ENCODE data around the gene MAMDC2.
A peak's percentile ranks its signal among the peaks of the same experiment; 100 is the strongest.
"Not testable (repeated sequence)": the region's sequence is repeated elsewhere in the genome, so short reads cannot be mapped to it uniquely, and the experiment has no call there.

Gene MAMDC2

DNA sequence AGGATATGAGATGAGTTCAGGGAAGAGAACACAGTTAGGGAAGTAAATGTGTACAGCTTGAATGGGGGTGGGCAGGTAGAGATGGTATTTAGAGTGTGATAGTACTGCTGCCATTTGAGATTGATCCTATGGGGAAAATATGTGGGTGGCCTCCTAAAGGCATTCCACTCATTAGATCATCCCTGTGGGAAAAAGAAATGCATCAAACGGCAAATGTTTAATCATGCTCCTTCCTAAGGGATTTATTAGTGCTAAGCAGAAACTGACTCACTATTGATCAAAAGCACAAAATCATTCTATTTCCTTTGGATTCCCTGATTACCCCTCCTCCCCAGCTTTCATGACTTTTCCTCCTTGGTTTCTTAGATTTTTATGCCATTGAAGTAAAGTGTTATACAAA is 178.7 kb downstream of the MAMDC2 start:
- no peaks in the 10 kb centered on the region for H3K36me3 ChIP-seq (ENCODE audit: insufficient read depth, low read length)
- H3K9ac ChIP-seq (ENCODE audit: low read depth, low read length) = no peak overlapping the region
- no peaks in the 10 kb centered on the region for H3K9me3 ChIP-seq (ENCODE audit: control insufficient read depth, insufficient read depth, low read length)
- H3K4me1 ChIP-seq (ENCODE audit: insufficient read depth, low read length) = no peaks in the 10 kb centered on the region

DNA sequence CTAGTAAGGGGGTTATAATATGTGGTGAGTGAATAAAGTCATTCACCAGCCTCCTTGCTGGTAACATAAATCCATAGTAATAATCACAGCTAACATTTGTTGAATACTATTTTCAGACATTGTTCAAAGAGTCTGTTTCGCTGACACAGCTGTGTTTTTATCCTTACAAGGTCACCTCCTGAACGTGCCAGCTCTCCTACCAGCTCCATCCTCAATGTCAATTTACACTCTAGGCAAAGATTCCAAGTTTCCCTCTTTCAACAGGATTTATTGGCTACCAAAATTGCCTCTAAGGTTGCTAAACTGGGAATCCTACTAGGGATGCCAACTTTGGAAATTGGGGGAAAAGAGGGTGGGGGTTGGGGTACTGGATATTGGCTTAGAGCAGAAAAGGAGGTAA is 184.5 kb downstream of the MAMDC2 start:
- Histone ChIP-seq H3K9me3 (ENCODE audit: control insufficient read depth, insufficient read depth, low read length) (no peaks in the 10 kb centered on the region), H3K4me1 (ENCODE audit: insufficient read depth, low read length) (no peaks in the 10 kb centered on the region), H3K36me3 (ENCODE audit: insufficient read depth, low read length) (no peaks in the 10 kb centered on the region), H3K9ac (ENCODE audit: low read depth, low read length) (no peak overlapping the region)

DNA sequence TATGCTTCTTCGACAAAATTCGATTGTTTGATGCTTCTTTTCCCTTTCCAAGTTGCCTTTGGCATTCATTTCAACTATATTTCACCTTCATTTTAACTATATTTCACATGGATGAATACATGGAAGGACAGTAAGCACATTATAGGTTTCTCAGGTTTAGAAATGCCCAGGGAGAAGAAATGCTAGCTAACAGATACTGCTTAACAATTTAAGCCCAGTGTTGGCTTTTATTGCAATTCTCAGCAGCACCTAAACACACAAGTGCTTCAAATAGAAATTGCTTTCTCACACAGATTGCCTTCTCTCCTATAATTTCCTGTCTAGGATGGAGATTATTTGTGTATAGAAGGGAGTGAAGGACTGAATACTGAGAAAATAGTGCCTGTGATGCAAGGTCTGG is 185.0 kb downstream of the MAMDC2 start:
- Histone ChIP-seq H3K9ac (ENCODE audit: low read depth, low read length) (no peak overlapping the region), H3K36me3 (ENCODE audit: insufficient read depth, low read length) (no peaks in the 10 kb centered on the region), H3K4me1 (ENCODE audit: insufficient read depth, low read length) (no peaks in the 10 kb centered on the region), H3K9me3 (ENCODE audit: control insufficient read depth, insufficient read depth, low read length) (no peaks in the 10 kb centered on the region)

DNA sequence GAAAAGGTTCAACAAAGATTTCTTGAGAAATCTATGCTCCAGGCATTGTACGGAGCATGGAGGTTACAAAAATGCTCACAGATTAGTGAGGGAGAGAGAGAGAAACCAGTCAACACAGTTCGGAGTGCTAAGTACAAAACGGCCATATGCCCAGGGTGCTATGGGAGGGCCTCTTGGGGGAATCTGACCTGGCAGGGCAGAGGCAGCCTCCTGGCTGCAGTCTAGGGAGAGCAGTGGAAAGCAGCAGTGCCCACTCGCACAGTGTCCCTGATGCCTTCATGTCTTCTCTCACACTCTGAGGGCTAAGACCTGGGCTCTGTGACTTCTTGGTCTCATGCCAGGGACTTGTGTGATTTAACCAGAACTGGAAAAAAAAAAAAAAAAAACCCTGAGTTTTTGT is 185.4 kb downstream of the MAMDC2 start:
- H3K9ac ChIP-seq (ENCODE audit: low read depth, low read length) = no peak overlapping the region
- H3K36me3 ChIP-seq (ENCODE audit: insufficient read depth, low read length) = no peaks in the 10 kb centered on the region
- H3K4me1 ChIP-seq (ENCODE audit: insufficient read depth, low read length) = no peaks in the 10 kb centered on the region
- no peaks in the 10 kb centered on the region for H3K9me3 ChIP-seq (ENCODE audit: control insufficient read depth, insufficient read depth, low read length)

DNA sequence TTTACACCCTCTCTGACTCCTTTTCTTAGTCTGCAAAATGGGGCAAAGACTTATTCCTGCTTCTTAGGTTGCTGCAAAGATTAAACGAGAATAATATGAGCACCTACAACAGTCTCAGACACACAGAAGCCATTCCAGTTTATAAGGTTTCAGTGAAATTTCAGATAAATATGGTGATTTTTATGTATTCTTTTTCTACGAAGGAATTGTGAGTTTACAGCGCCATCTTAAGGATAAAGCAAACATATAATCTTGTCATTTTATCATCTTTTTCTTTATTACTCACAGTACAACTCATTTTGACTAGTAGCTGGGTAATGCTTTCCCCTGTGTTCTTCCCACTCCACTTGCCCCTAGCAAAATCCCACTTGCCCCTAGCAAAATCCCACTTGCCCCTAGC is 185.9 kb downstream of the MAMDC2 start:
- H3K9me3 ChIP-seq (ENCODE audit: control insufficient read depth, insufficient read depth, low read length) = no peaks in the 10 kb centered on the region
- no peak overlapping the region for H3K9ac ChIP-seq (ENCODE audit: low read depth, low read length)
- H3K36me3 ChIP-seq (ENCODE audit: insufficient read depth, low read length) = no peaks in the 10 kb centered on the region
- no peaks in the 10 kb centered on the region for H3K4me1 ChIP-seq (ENCODE audit: insufficient read depth, low read length)

DNA sequence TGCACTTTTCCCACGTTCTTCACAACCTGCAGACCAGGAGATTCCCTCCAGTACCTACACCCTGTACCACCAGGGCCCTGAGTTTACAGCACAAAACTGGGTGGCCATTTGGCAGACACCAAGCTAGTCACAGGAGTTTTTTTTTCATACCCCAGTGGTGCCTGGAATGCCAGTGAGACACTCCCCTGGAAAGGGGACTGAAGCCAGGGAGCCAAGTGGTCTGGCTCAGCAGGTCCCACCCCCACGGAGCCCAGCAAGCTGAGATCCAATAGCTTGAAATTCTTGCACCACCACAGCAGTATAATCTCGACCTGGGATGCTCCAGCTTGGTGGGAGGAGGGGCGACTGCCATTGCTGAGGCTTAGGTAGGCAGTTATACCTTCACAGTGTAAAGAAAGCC is 188.8 kb downstream of the MAMDC2 start:
- no peak overlapping the region for H3K9ac ChIP-seq (ENCODE audit: low read depth, low read length)
- H3K4me1 ChIP-seq (ENCODE audit: insufficient read depth, low read length) = no peaks in the 10 kb centered on the region

DNA sequence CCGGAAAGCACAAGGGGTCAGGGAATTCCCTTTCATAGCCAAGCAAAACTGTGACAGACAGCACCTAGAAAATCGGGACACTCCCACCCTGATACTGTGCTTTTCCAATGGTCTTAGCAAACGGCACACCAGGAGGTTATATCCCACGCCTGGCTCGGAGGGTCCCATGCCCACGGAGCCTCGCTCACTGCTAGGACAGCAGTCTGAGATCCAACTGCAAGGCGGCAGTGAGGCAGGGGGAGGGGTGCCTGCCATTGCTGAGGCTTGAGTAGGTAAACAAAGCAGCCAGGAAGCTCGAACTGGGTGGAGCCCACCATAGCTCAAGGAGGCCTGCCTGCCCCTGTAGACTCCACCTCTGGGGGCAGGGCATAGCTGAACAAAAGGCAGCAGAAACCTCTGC is 190.6 kb downstream of the MAMDC2 start:
- not testable (repeated sequence) for H3K9ac ChIP-seq (ENCODE audit: low read depth, low read length); H3K9me3 ChIP-seq (ENCODE audit: control insufficient read depth, insufficient read depth, low read length); H3K36me3 ChIP-seq (ENCODE audit: insufficient read depth, low read length); H3K4me1 ChIP-seq (ENCODE audit: insufficient read depth, low read length)

More for the DNA sequence above, 188.8 kb downstream of the MAMDC2 start:
- Histone ChIP-seq H3K36me3 (ENCODE audit: insufficient read depth, low read length) (no peaks in the 10 kb centered on the region), H3K9me3 (ENCODE audit: control insufficient read depth, insufficient read depth, low read length) (no peaks in the 10 kb centered on the region)

DNA sequence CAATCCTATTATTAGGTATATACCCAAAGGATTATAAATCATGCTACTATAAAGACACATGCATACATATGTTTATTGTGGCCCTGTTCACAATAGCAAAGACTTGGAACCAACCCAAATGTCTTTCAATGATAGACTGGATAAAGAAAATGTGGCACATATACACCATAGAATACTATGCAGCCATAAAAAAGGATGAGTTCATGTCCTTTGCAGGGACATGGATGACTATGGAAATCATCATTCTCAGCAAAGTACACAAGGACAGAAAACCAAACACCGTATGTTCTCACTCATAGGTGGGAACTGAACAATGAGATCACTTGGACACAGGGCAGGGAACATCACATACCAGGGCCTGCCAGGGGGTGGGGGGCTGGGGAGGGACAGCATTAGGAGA is 202.3 kb downstream of the MAMDC2 start:
- H3K9ac ChIP-seq (ENCODE audit: low read depth, low read length); H3K4me1 ChIP-seq (ENCODE audit: insufficient read depth, low read length); H3K36me3 ChIP-seq (ENCODE audit: insufficient read depth, low read length); H3K9me3 ChIP-seq (ENCODE audit: control insufficient read depth, insufficient read depth, low read length): not testable (repeated sequence)

DNA sequence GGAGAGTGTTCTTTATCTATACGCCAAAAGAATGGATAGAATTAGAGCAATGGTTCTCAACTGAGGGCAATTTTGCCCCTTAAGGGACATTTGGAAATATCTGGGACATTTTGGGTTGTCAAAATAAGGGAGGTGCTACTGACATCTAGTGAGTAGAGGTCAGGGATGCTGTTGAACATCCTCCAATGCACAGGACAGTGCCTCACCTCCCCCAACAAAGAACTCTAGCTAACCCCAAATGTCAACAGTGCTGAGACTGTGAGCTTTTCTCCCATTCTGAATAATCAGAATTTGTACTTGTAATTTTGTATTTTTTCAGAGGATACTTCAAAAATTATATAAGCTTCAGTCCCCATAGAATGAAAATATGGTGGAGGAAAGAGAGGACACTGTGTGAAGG is 206.6 kb downstream of the MAMDC2 start:
- H3K36me3 ChIP-seq (ENCODE audit: insufficient read depth, low read length) = no peaks in the 10 kb centered on the region
- H3K4me1 ChIP-seq (ENCODE audit: insufficient read depth, low read length) = no peaks in the 10 kb centered on the region
- no peaks in the 10 kb centered on the region for H3K9me3 ChIP-seq (ENCODE audit: control insufficient read depth, insufficient read depth, low read length)
- H3K9ac ChIP-seq (ENCODE audit: low read depth, low read length) = no peak overlapping the region

DNA sequence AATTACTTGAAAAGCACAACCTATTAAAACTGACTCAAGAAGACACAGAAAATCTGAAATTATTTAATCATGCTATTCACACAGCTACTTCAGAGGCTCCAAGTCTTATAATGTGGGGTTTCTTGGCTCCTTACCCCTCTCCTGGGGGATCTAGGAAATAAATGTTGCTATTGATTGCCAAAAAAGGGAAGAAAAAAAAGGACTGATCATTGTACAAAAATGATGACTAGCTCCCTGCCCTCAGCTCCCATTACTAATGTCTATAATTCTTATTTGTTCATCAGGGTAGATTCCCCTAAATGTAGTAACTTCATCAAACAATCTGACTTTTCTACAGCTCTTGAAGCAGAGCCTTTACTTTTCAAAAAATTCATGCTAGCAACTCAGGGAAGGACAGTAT is 211.8 kb downstream of the MAMDC2 start:
- no peaks in the 10 kb centered on the region for H3K9me3 ChIP-seq (ENCODE audit: control insufficient read depth, insufficient read depth, low read length)
- no peaks in the 10 kb centered on the region for H3K36me3 ChIP-seq (ENCODE audit: insufficient read depth, low read length)
- H3K9ac ChIP-seq (ENCODE audit: low read depth, low read length) = no peak overlapping the region
- H3K4me1 ChIP-seq (ENCODE audit: insufficient read depth, low read length) = peaks cover 12% of the 10 kb centered on the region

DNA sequence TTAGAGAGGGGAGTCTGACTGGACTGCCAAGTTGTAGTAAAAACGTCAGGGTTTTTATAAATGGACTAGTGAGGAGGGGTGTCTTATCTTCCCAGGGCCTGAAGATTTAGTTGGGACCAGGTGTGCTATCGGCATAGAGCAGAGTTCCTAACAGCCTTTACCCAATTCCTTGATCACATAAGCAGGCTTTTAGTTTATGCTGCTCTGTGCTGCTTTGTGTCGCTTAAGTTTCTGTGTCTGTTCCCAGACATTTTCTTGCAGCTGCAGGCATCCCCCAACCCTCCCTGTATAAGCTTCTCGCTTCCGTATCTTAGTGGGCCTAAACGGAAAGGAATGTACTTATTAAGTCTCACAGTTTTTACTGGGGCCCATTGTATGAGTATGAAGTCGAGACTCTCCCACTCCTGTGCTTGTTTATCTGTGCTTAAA is 212.5 kb downstream of the MAMDC2 start:
- Histone ChIP-seq H3K36me3 (ENCODE audit: insufficient read depth, low read length) (no peaks in the 10 kb centered on the region), H3K4me1 (ENCODE audit: insufficient read depth, low read length) (peaks cover 14% of the 10 kb centered on the region), H3K9ac (ENCODE audit: low read depth, low read length) (no peak overlapping the region), H3K9me3 (ENCODE audit: control insufficient read depth, insufficient read depth, low read length) (no peaks in the 10 kb centered on the region)

DNA sequence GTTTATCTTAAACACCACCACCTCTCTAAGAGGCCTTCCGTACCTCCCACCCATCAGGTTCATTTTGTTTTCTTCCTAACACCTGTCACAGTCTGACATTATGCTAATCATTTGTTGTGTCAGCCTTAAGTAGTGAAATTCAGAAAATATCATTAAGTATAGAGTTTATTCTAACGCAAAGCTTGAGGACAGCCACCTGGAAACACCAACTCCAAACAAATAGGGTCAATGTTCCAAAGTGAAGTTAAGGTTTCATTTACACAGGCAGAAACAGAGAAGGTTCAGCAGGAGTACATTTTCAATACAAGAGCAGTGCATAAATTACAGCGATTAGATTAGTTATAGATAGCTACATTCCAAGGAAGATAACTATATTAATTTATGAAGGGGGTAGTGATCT is 213.9 kb downstream of the MAMDC2 start:
- H3K9me3 ChIP-seq (ENCODE audit: control insufficient read depth, insufficient read depth, low read length) = no peaks in the 10 kb centered on the region
- peak overlapping the region; percentile 83; the same call in 1 of the 2 replicates for H3K9ac ChIP-seq (ENCODE audit: low read depth, low read length)
- peaks cover 20% of the 10 kb centered on the region for H3K4me1 ChIP-seq (ENCODE audit: insufficient read depth, low read length)
- no peaks in the 10 kb centered on the region; the same call in 1 of the 2 replicates for H3K36me3 ChIP-seq (ENCODE audit: insufficient read depth, low read length)

DNA sequence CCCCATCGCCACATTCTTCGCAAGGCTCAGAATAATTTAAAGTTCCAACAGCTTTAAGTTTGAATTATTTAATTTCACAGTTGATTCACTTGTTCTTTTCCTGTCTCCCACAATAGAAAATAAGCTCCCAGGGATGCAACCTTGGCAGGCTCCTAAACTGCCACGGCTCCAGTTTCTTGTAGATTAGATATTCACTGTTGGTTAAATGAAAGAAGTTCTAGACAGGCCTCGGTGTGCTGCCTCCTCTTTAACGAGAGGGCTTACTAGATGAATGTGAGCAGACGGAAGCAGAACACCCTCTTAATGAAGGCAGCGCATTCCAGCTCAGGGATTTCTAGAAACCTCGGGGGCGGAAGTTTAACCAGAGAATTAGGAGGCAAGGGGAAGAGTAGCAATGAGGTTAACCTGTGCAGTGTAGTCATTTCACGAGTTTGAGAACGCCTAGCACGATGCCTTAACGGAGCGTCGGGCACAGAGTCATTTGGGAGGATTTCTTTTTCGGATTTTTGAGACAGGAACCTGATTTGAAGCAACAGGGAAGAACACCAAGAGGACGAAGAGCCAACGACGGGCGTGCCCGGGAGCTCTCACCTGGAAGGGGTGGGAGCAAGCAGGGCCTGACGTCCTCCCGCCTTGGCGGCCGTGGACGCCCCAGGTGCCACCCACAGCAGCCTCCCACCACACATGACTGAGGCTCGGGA is 214.5 kb downstream of the MAMDC2 start:
- Histone ChIP-seq H3K36me3 (ENCODE audit: insufficient read depth, low read length) (no peaks in the 10 kb centered on the region; the same call in 1 of the 2 replicates), H3K9me3 (ENCODE audit: control insufficient read depth, insufficient read depth, low read length) (no peaks in the 10 kb centered on the region), H3K9ac (ENCODE audit: low read depth, low read length) (peak overlapping the region; percentile 83), H3K4me1 (ENCODE audit: insufficient read depth, low read length) (peaks cover 24% of the 10 kb centered on the region)

DNA sequence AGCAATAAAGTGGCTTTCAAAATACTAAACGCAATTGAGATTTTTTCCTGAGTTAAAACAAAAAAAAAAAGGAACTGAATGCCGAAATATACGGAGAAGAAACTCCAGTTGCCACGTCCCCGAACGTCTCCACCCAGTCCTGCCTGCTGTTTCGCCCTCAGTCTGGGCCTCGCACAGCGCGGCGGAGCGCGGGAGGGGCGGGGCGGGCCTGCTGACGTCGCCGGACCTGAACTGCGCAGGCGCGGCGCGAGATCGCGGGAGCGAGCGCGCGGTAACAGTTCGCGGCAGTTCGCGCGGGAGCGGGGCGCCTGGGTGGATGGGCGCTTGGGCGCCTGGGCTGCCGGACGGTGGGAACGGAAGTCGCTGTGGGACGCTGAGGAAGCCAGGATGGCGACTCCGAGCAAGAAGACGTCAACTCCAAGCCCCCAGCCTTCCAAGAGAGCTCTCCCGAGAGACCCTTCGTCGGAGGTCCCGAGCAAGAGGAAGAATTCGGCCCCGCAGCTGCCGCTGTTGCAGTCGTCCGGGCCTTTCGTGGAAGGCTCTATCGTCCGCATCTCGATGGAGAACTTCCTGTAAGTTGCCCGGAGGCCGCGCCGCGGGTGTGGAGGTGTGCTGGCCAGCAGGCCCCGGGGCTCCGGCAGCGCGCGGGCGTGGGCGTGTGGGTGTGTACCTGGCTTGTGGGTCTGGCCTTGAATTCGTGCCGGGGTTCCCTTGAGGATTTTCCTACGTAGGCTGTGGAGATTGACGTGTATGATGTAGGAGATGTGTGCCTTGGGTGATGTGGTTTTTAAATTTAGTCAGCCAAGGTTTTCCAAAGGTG is 215.3 kb downstream of the MAMDC2 start, which contains the start of gene SMC5:
SMC5 (plus strand) TSS at position 287 of the 820 bp plus-strand sequence; CDS start at position 388, 101 bp downstream.
- no peaks in the 10 kb centered on the region for H3K9me3 ChIP-seq (ENCODE audit: control insufficient read depth, insufficient read depth, low read length)
- peak within 1 kb of the TSS; percentile 83 for H3K9ac ChIP-seq (ENCODE audit: low read depth, low read length)
- H3K4me1 ChIP-seq (ENCODE audit: insufficient read depth, low read length) = peaks cover 28% of the 10 kb centered on the region
- H3K36me3 ChIP-seq (ENCODE audit: insufficient read depth, low read length) = no peaks in the 10 kb centered on the region; the same call in 1 of the 2 replicates

DNA sequence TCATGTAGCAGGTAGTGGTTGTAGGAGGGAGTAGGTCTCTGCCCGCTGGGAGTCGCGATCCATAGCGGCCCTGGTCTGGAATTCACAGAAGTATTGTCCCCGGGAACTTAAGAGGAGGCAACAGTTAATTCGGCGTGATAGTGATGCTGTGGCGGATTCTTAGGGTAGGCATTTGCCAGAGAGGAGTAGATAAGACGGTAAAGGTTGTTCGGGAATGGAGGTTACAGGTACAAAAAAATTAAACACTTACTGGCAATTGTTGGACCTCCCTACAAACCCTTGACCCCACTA is 215.8 kb downstream of the MAMDC2 start:
- H3K4me1 ChIP-seq (ENCODE audit: insufficient read depth, low read length) = peaks cover 28% of the 10 kb centered on the region
- H3K9me3 ChIP-seq (ENCODE audit: control insufficient read depth, insufficient read depth, low read length) = no peaks in the 10 kb centered on the region
- H3K36me3 ChIP-seq (ENCODE audit: insufficient read depth, low read length) = no peaks in the 10 kb centered on the region; the same call in 1 of the 2 replicates
- H3K9ac ChIP-seq (ENCODE audit: low read depth, low read length) = peak overlapping the region; percentile 83

Data from ES-I3 (cell line).